NOMO-1 treated with dmso at 0.1 percent for 144 hours (cell line): ENCODE measurements around the gene VASP.
"Not testable (repeated sequence)": the region's sequence is repeated elsewhere in the genome, so short reads cannot be mapped to it uniquely, and the experiment has no call there.

ENCODE experiments used
- DNase-seq: peaks from one replicate; lab custom pipeline; 2025; ENCODE audit not compliant: unreplicated experiment; lab: John Stamatoyannopoulos, UW

The VASP gene

DNA sequence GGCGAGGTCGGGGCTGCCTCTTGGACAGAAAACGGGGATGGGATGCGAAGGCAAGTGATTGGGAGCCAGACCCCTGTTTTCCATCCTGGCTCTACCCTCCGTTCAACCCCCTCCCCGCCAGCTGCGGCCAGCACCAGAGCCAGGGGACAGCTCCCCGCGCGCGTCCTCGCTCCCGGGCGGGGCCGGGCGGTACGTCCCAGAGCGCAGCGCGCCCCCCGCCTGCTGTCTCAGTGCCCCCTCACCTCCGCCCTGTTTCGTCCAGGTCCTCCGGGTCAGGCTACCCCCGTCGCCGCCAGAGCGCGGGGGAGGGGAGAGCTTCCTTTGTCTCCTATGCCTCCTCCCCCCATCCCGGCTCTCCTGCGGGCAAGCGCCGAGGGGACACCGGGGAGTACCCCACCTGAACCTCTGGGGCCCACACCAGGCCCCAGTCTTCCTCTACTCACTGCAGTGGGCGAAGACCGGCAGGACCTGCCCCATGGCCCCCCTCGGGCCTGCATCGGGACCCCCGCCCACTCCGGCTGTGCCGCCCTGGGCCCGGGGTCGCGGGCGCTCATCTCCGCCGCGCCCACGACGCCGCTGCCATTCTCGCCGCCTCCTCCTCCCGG is 10.8 kb upstream of the VASP start:
- no peak for DNase-seq

DNA sequence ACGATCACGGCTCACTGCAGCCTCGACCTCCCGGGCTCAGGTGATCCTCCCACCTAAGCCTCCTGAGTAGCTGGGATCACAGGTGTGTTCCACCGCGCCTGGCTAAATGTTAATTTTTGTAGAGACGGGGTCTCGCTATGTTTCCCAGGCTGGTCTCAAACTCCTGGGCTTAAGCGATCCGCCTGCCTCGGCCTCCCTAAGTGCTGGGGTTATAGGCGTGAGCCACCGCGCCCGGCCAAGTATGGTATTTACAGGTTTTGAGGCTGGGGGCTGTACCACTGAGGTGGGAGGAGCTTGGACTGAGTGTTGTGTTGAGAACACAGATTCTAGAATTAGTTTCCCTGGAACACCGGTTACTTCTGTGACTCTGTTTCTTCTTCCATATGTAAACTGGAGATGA is 9.5 kb upstream of the VASP start:
- no peak for DNase-seq

DNA sequence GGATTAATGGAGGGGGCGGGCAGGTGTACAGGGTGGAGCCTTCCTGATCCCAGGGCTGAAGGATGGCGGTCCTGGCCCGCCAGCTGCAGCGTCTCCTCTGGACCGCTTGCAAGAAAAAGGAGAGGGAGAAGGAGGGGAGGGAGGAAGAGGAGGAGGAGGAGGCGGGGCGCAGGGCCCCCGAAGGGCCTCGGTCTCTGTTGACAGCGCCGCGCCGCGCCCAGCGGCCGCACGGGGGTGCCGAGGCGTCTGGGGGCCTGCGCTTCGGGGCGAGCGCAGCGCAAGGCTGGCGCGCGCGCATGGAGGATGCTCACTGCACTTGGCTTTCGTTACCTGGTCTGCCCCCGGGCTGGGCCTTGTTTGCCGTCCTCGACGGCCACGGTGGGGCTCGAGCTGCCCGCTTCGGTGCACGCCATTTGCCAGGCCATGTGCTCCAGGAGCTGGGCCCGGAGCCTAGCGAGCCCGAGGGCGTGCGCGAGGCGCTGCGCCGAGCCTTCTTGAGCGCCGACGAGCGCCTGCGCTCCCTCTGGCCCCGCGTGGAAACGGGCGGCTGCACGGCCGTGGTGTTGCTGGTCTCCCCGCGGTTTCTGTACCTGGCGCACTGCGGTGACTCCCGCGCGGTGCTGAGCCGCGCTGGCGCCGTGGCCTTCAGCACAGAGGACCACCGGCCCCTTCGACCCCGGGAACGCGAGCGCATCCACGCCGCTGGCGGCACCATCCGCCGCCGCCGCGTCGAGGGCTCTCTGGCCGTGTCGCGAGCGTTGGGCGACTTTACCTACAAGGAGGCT is 8.7 kb upstream of the VASP start, which contains the start of gene PPM1N:
TSS of gene PPM1N (plus strand) at position 33 of the 785 bp plus-strand sequence. CDS start at position 63, 30 bp downstream.
- DNase-seq, result peak; percentile 14

DNA sequence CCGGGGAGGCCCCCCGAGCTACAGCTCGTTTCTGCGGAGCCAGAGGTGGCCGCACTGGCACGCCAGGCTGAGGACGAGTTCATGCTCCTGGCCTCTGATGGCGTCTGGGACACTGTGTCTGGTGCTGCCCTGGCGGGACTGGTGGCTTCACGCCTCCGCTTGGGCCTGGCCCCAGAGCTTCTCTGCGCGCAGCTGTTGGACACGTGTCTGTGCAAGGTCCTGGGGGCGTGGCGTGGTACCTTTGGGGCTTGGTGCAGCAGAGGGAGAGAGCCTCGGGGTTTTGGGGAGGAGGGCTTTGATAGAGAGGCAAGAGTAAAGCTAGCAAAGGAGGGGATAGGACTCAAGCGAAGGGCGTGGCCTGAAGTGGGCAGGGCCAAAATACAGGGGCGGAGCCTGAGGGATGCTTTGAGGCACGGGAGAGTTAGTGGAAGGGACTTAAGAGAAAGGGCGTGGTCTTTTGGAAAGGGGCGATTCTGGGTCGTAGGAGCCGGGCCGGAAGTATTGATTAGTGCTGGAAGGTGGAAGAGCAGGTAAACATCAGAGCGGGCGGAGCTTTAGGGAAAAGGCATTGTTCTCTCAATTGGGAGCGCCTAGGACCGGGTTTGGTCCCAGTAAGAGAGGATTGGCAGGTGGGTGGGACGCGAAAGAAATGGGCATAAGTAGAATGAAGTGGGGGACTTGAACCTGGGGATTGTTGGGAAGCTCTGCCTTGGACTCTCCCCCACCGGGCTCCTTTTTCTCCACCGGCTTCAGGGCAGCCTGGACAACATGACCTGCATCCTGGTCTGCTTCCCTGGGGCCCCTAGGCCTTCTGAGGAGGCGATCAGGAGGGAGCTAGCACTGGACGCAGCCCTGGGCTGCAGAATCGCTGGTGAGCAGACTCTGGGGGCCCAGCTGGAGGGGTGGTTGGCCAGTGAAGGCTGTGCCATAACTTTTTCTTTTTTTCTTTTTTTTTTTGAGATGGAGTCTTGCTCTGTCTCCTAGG is 7.8 kb upstream of the VASP start:
- no peak for DNase-seq

DNA sequence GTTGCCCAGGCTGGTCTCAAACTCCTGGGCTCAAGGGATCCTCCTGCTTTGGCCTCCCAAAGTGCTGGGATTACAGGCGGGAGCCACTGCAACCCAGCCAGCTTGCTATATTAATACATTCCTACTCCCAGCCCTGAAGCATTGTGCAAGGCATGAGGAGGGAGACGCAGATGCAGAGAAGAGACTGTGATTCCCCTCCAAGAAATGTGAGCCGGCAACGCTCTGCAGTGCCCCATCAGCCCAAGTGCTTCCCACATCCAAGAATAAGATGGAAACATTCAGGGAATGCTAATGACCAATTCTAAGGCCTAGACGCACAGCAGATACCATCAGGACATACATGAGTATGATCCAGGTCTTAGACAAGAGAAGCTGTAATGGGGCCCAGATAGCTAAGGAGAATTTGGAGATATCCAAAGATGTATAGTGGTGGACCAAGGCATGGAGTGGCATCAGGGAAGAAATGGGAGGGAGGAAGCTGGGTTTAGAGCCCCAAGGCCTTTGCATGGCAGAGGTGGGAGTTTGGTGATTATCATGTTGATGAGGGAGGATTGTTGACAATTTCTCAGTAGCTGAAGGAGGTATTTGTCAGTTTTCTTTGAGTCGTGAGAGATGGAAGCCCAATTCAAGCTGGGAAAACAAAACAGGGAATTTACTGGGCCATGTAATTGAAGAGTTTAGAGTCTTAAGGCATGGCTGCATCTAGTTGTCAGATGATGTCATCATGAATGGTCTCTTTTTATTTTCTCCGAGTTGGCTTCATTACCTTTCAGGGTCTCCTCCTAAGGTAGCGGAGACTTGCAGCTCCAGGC is 6.2 kb upstream of the VASP start:
- no peak for DNase-seq

DNA sequence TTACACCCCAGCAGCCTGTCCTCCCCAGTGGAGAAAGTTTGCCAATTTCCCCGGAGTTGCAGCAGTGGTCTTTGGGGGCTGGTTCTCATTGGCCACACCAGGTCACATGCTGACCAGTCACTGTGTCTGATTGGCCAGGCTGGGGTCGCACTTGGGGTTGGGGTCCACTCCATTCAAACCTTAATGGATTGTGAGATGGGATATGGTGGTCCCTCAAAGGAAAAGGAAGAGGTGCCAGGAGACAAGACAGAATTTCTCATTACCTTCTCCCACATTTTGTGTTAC is 5.6 kb upstream of the VASP start:
- DNase-seq, result no peak

DNA sequence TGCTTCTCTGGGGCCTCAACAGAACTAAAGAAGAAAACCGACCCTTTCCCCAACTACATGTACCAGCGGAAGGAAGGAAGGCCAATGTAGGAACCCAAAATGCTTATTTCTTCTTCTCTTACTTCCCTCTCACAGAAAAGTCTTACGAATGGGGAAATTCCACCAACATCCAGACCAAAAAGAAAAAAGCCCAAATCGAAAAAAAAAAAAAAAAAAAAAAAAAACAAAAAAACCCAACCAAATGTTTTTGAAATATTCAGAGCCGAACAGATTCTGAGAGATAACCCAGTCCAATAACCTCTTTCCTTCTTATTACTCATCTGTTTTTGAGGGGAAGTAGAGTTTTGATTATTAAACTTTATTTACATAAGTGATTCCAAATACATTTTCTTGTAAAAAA is 5.2 kb upstream of the VASP start:
- DNase-seq, result no peak

DNA sequence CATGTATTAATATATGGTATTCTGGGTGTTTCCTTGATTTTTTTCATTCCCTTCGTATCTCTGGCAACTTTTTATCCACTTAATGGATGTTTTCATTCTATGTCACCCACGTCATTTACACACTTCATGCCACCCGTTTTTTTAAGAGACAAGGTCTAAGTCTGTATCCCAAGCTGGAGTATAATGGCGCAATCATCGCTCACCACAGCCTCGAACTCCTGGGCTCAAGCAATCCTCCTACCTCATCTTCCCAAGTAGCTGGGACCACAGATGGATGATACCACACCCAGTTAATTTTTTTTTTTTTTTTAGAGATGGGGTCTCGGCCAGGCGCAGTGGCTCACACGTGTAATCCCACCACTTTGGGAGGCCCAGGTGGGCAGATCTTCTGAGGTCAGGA is 3.4 kb upstream of the VASP start:
- DNase-seq, result no peak

DNA sequence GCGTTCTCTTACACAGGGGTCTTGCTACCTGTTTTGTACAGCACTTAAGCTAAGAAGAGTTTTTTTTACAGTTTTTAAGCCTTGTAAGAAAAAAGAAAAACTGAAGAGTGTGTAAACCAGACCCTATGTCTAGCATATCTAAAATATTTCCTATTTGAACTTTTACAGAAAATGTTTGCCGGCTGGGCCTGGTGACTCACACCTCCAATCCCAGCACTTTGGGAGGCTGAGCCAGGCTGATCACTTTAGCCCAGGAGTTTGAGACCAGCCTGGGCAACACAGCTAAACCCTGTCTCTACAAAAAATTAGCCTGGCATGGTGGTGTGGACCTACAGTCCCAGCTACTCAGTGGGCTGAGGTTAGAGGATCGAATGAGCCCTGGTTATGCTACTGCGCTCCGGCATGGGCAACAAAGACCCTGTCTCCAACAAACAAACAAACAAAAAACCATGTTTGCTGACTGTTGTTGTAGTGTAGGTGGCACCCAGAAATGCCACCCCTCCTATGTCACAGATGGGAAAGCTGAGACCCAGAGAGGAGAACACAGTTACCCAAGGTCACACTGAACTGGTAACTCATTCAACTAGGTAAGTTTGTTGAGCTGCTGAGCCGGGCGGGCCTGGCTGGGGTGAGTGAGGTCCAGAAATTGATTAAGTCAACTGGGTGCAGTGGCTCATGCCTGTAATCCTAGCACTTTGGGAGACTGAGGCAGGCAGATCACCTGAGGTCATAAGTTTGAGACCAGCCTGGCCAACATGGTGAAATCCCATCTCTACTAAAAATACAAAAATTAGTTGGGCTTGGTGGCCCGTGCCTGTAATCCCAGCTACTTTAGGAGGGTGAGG is 1.9 kb upstream of the VASP start:
- DNase-seq, result no peak

DNA sequence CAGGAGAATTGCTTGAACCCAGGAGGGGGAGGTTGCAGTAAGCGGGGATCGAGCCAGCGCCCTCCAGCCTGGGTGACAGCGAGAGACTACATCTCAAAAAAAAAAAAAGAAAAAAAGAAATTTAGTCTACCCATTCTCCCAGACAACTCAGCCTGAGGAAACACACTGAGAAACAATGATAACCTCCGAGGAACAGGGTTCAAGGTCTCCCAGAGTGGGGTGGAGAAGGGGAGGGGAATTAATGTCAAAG is 1.4 kb upstream of the VASP start:
- DNase-seq, result no peak

- DNase-seq, result peak; percentile 93
Observed at GRCh38 chr19:45506246-45506988, 862 bp upstream of the VASP start.

- no peak for DNase-seq
Observed at GRCh38 chr19:45507872-45508416, 665 bp downstream of the VASP start.

- DNase-seq, result no peak
Observed at GRCh38 chr19:45508417-45508860, 1.2 kb downstream of the VASP start.

- DNase-seq, result peak; percentile 22
Observed at GRCh38 chr19:45508861-45509691, 1.8 kb downstream of the VASP start.

- no peak for DNase-seq
Observed at GRCh38 chr19:45509692-45510015, 2.4 kb downstream of the VASP start.

- not testable (repeated sequence) for DNase-seq
Observed at GRCh38 chr19:45510352-45510751, 3.1 kb downstream of the VASP start.

DNA sequence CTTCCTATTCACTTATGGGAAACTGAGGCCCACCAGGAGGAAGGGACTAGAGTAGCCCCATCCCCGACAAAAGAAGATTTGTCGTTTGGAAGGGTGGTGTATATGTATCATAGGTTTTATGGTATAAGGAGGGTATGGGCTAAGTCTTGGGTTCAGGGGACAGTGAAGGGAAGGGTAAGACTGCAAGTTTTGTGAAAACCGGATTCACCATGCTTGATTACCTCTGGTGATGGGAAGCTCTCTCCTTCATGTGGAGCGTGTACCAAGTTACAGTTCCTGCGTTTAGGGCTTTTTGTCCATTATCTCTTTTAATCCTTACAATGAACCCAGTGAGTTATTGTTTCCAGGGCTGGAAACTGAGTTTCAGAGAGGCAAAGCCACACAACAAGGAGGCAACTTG is 3.8 kb downstream of the VASP start:
- no peak for DNase-seq

DNA sequence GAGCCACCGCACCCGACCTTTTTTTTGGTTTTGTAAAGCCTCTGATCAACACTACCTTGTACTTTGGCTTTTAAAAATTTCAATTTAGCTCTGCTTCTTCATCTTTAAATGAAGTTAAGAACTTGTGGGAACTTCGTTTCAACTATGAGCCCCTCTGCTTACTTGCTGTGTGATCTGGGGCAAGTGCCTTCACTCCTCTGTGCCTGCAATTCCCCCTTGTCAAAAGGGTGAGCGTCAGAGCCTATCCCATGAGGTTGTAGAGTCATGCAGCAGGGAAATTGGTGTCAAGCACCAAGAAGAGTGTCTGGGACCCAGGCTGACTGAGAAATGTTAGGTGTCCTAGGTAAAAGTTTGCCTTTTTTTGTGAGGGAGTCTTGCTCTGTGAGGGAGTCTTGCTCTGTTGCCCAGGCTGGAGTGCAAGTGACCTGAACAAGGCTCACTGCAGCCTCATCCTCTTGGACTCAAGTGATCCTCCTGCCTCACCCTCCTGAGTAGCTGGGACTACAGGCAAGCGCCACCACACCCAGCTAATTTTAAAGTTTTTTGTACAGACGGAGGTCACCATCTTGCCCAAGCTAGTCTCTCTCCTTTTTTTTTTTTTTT is 5.7 kb downstream of the VASP start:
- no peak for DNase-seq
